Endothelial cell (in vitro differentiated cells): ENCODE data around the gene KMT2C. TPM values are rescaled to one million over a fixed set of nuclear protein-coding genes. Genes with fewer than 3 reads are reported as not detected.

Experiments used
- DNase-seq: peaks from one replicate; pipeline ENCODE4 v3.0.0; 2021; ENCODE audit warnings: low spot score
- H3K27ac Mint-ChIP-seq: one replicate; pipeline ENCODE4 v1.8.0; 2021; ENCODE audit warnings: mixed read lengths, inconsistent platforms; ENCODE audit not compliant: unreplicated experiment
- H3K27me3 Mint-ChIP-seq: one replicate; pipeline ENCODE4 v1.8.0; 2021; ENCODE audit warnings: mild to moderate bottlenecking, moderate library complexity, mixed read lengths, inconsistent platforms; ENCODE audit not compliant: unreplicated experiment
- H3K36me3 Mint-ChIP-seq: one replicate; pipeline ENCODE4 v1.8.0; 2021; ENCODE audit warnings: mild to moderate bottlenecking, low read depth, mixed read lengths, inconsistent platforms; ENCODE audit not compliant: unreplicated experiment
- H3K4me1 Mint-ChIP-seq: one replicate; pipeline ENCODE4 v1.8.0; 2021; ENCODE audit warnings: mild to moderate bottlenecking, mixed read lengths, inconsistent platforms; ENCODE audit not compliant: unreplicated experiment
- H3K4me3 Mint-ChIP-seq: one replicate; pipeline ENCODE4 v1.8.0; 2021; ENCODE audit warnings: mild to moderate bottlenecking, mixed read lengths, inconsistent platforms; ENCODE audit not compliant: unreplicated experiment
- H3K9me3 Mint-ChIP-seq: one replicate; pipeline ENCODE4 v1.8.0; 2021; ENCODE audit warnings: mixed read lengths, inconsistent platforms; ENCODE audit not compliant: unreplicated experiment
- total RNA-seq: library from RNA; stranded (reverse); fragmentation: NEBNext Ultra II Directional; extraction: Animal tissue kit (Norgen Biotek cat#: 25700); gene quantifications from one replicate; pipeline ENCODE4 v1.2.1, GENCODE V29; 2021; ENCODE audit not compliant: unreplicated experiment
- TF ChIP-seq, protein P1 (sequence below): fragments of 200-600 bp; sonication (generic); IDR thresholded peaks from one replicate; pipeline ENCODE4 v1.5.0; 2021; ENCODE audit warnings: antibody characterized with exemption; ENCODE audit not compliant: unreplicated experiment

Gene KMT2C
- total RNA-seq, 1 donor from 2014 or later, result 59.8 TPM

DNA sequence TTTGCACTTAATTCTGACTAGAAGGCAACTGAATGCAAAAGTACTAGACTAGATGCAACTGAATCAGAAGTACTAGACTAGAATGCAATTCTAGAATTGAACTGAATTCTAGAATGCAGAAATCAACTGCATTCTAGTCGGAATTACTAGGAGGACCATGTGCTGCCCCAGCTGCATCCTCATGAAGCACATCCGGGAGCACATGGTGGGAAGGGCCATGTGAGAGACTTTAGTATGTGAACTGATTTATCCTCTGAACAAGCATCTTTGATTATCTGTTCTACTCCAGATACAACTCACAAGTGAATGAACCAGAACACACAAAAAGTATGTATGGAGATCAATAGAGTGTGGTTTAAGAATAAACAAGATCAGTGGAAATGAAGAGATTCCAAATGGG is 295.2 kb downstream of the KMT2C start:
- Mint-ChIP-seq H3K36me3 (peaks cover 42% of the 10 kb centered on the region), H3K27me3 (peaks cover 2% of the 10 kb centered on the region), H3K9me3 (no peaks in the 10 kb centered on the region), H3K4me3 (peak overlapping the region; percentile 13), H3K4me1 (peaks cover 15% of the 10 kb centered on the region), H3K27ac (no peak overlapping the region)
- no peak for DNase-seq
- TF ChIP-seq, protein P1, sequence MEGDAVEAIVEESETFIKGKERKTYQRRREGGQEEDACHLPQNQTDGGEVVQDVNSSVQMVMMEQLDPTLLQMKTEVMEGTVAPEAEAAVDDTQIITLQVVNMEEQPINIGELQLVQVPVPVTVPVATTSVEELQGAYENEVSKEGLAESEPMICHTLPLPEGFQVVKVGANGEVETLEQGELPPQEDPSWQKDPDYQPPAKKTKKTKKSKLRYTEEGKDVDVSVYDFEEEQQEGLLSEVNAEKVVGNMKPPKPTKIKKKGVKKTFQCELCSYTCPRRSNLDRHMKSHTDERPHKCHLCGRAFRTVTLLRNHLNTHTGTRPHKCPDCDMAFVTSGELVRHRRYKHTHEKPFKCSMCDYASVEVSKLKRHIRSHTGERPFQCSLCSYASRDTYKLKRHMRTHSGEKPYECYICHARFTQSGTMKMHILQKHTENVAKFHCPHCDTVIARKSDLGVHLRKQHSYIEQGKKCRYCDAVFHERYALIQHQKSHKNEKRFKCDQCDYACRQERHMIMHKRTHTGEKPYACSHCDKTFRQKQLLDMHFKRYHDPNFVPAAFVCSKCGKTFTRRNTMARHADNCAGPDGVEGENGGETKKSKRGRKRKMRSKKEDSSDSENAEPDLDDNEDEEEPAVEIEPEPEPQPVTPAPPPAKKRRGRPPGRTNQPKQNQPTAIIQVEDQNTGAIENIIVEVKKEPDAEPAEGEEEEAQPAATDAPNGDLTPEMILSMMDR, result no peak

DNA sequence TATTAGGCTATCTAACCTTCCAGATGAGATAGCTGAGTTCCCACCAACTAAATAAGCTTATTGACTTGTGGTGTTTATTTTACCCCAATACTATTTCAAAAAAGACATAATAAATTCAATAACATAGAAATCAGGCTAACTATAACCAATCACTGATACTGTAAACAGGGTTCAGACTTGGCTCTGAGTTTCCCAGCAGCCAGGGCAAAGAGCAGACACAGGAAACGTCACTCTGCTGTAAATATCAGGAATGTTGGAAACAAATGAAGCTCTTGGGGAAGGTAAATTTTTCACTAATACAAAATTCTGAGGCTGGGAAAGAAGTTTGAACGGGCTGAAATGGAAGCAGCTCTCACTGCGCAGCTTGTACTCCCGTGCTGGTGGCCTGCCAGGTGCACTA is 295.7 kb downstream of the KMT2C start:
- H3K27ac Mint-ChIP-seq, result no peak overlapping the region
- no peak for DNase-seq
- peaks cover 2% of the 10 kb centered on the region for H3K27me3 Mint-ChIP-seq
- H3K9me3 Mint-ChIP-seq, result no peaks in the 10 kb centered on the region
- H3K4me1 Mint-ChIP-seq, result peaks cover 15% of the 10 kb centered on the region
- H3K36me3 Mint-ChIP-seq, result peaks cover 39% of the 10 kb centered on the region
- TF ChIP-seq, protein P1, result no peak
- H3K4me3 Mint-ChIP-seq, result peak overlapping the region; percentile 13

DNA sequence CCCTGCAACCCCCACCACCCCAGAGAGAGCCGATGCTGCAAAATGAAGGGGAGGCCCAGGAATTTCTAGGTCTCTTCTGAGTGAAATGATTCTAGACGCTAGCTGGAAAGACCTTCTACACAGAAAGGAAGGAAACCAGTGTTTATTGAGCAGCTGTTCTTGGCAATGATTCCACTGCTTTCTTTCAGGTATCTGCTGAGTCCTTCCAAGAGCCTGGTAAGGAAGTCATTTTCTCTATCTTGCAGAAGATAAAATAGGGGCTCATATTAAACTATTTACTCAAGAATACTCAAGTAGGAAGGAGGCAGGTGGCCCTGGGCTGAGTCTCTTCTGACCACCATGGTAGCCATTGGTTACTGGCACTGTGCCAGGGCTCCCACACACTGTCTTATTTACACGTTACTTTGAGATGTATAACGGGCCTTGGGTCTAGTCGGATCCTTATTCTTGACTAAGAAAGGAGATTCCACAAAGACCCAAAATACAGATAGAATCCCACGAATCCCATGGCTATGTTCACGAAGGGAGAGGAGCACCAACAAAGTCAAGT is 298.3 kb downstream of the KMT2C start:
- H3K4me1 Mint-ChIP-seq, result peaks cover 5% of the 10 kb centered on the region

DNA sequence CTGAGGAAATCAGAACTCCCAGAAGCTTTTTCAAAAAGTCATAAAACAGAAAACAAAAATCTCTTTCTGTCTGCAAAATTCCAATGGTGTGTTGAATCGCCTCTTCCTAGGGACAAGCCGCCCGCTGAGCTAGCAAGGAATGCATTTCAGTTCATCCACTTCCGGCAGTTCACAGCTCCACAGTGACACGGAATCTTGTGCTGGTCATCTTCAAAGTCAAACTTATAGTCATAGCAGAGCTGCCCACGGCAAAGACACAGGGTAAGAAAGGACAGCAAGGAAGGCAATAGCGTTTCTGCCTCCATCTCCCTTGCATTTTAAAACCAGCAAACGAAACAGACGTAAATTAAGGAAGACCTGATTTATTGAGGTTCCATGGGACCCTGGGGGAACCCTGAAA is 299.1 kb downstream of the KMT2C start:
- Mint-ChIP-seq H3K9me3 (no peaks in the 10 kb centered on the region), H3K27ac (peak overlapping the region; percentile 44), H3K4me1 (peaks cover 5% of the 10 kb centered on the region), H3K36me3 (peaks cover 35% of the 10 kb centered on the region), H3K4me3 (no peak overlapping the region), H3K27me3 (peaks cover 2% of the 10 kb centered on the region)
- DNase-seq, result no peak
- TF ChIP-seq, protein P1, result no peak

More for the DNA sequence above, 298.3 kb downstream of the KMT2C start:
- no peaks in the 10 kb centered on the region for H3K9me3 Mint-ChIP-seq
- no peak for DNase-seq
- no peak overlapping the region for H3K4me3 Mint-ChIP-seq
- no peak overlapping the region for H3K27ac Mint-ChIP-seq
- H3K36me3 Mint-ChIP-seq, result peaks cover 31% of the 10 kb centered on the region
- peaks cover 2% of the 10 kb centered on the region for H3K27me3 Mint-ChIP-seq
- TF ChIP-seq, protein P1, result no peak

DNA sequence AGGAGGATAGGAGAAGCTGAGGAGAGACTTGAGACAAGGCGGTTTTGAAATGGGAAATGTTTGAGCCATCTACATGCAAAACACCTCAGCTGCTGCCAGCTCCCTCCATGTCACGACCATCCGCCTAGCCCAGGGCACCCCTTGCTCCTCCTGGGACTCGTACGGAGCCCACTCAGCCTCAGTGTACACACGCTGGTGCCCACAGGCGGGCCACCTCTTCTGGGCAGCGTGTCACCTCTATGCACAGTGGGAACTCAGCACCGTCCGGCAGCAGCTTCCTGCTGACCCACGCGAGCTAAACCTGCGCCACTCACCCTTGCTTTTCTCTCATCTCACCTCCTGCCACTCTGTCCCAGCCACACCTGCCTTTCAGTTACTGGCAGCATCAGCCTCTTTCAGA is 302.0 kb downstream of the KMT2C start:
- TF ChIP-seq, protein P1, result no peak
- peak overlapping the region; percentile 23 for H3K4me3 Mint-ChIP-seq
- H3K9me3 Mint-ChIP-seq, result no peaks in the 10 kb centered on the region
- peaks cover 37% of the 10 kb centered on the region for H3K36me3 Mint-ChIP-seq
- no peak for DNase-seq
- H3K27me3 Mint-ChIP-seq, result peaks cover 3% of the 10 kb centered on the region
- peaks cover 5% of the 10 kb centered on the region for H3K4me1 Mint-ChIP-seq
- H3K27ac Mint-ChIP-seq, result peak overlapping the region; percentile 61
